Measurements from ENCODE around the gene RHOBTB1. TPM values are rescaled to one million over a fixed set of nuclear protein-coding genes. Genes with fewer than 3 reads are reported as not detected.
"Not testable (repeated sequence)": the region's sequence is repeated elsewhere in the genome, so short reads cannot be mapped to it uniquely, and the experiment has no call there.

The RHOBTB1 gene
- polyA plus RNA-seq, 4 donors: 65.8 to 89.5 (median 79.3) TPM

GRCh38 chr10:60910543-60910942 lies 33.4 kb downstream of the RHOBTB1 start:
- DNase-seq (ENCODE audit: low read depth in 4 of 4, low spot score in 2 of 4): no peak

- no peak for DNase-seq (ENCODE audit: low read depth in 4 of 4, low spot score in 2 of 4)
Observed at GRCh38 chr10:60908896-60909295, 35.1 kb downstream of the RHOBTB1 start.

GRCh38 chr10:60908031-60908430 lies 36.0 kb downstream of the RHOBTB1 start:
- no peak for DNase-seq (ENCODE audit: low read depth in 4 of 4, low spot score in 2 of 4)

- no peak for DNase-seq (ENCODE audit: low read depth in 4 of 4, low spot score in 2 of 4)
Observed at GRCh38 chr10:60907236-60907635, 36.7 kb downstream of the RHOBTB1 start.

GRCh38 chr10:60906825-60907224 lies 37.2 kb downstream of the RHOBTB1 start:
- DNase-seq (ENCODE audit: low read depth in 4 of 4, low spot score in 2 of 4): not testable (repeated sequence)

GRCh38 chr10:60906411-60906810 lies 37.6 kb downstream of the RHOBTB1 start:
- no peak for DNase-seq (ENCODE audit: low read depth in 4 of 4, low spot score in 2 of 4)

- no peak for DNase-seq (ENCODE audit: low read depth in 4 of 4, low spot score in 2 of 4)
Observed at GRCh38 chr10:60905580-60905979, 38.4 kb downstream of the RHOBTB1 start.

GRCh38 chr10:60903096-60903495 lies 40.9 kb downstream of the RHOBTB1 start:
- no peak for DNase-seq (ENCODE audit: low read depth in 4 of 4, low spot score in 2 of 4)

GRCh38 chr10:60901561-60902235 lies 42.3 kb downstream of the RHOBTB1 start:
- DNase-seq (ENCODE audit: low read depth in 4 of 4, low spot score in 2 of 4): no peak

GRCh38 chr10:60899266-60899665 lies 44.7 kb downstream of the RHOBTB1 start:
- DNase-seq (ENCODE audit: low read depth in 4 of 4, low spot score in 2 of 4): no peak

GRCh38 chr10:60898321-60898720 lies 45.7 kb downstream of the RHOBTB1 start:
- no peak for DNase-seq (ENCODE audit: low read depth in 4 of 4, low spot score in 2 of 4)

- DNase-seq (ENCODE audit: low read depth in 4 of 4, low spot score in 2 of 4): no peak
Observed at GRCh38 chr10:60896810-60897209, 47.2 kb downstream of the RHOBTB1 start.

- no peak for DNase-seq (ENCODE audit: low read depth in 4 of 4, low spot score in 2 of 4)
Observed at GRCh38 chr10:60896033-60896432, 48.0 kb downstream of the RHOBTB1 start.

- DNase-seq (ENCODE audit: low read depth in 4 of 4, low spot score in 2 of 4): no peak
Observed at GRCh38 chr10:60894786-60895185, 49.2 kb downstream of the RHOBTB1 start.

GRCh38 chr10:60893231-60893630 lies 50.8 kb downstream of the RHOBTB1 start:
- DNase-seq (ENCODE audit: low read depth in 4 of 4, low spot score in 2 of 4): no peak

- DNase-seq (ENCODE audit: low read depth in 4 of 4, low spot score in 2 of 4): no peak
Observed at GRCh38 chr10:60892571-60892970, 51.4 kb downstream of the RHOBTB1 start.

GRCh38 chr10:60890811-60891210 lies 53.2 kb downstream of the RHOBTB1 start:
- DNase-seq (ENCODE audit: low read depth in 4 of 4, low spot score in 2 of 4): no peak

- DNase-seq (ENCODE audit: low read depth in 4 of 4, low spot score in 2 of 4): no peak
Observed at GRCh38 chr10:60883187-60883586, 60.8 kb downstream of the RHOBTB1 start.

- no peak for DNase-seq (ENCODE audit: low read depth in 4 of 4, low spot score in 2 of 4)
Observed at GRCh38 chr10:60878224-60878623, 65.8 kb downstream of the RHOBTB1 start.

GRCh38 chr10:60877777-60878120 lies 66.2 kb downstream of the RHOBTB1 start:
- DNase-seq (ENCODE audit: low read depth in 4 of 4, low spot score in 2 of 4): no peak

- DNase-seq (ENCODE audit: low read depth in 4 of 4, low spot score in 2 of 4): no peak
Observed at GRCh38 chr10:60877061-60877776, 66.8 kb downstream of the RHOBTB1 start.

- no peak for DNase-seq (ENCODE audit: low read depth in 4 of 4, low spot score in 2 of 4)
Observed at GRCh38 chr10:60873758-60874157, 70.2 kb downstream of the RHOBTB1 start.

Measured in left renal cortex interstitium (tissue), 4 donors.